ENCODE data around the gene ACVR1B.
A peak's percentile ranks its signal among the peaks of the same experiment; 100 is the strongest.

Gene ACVR1B

DNA sequence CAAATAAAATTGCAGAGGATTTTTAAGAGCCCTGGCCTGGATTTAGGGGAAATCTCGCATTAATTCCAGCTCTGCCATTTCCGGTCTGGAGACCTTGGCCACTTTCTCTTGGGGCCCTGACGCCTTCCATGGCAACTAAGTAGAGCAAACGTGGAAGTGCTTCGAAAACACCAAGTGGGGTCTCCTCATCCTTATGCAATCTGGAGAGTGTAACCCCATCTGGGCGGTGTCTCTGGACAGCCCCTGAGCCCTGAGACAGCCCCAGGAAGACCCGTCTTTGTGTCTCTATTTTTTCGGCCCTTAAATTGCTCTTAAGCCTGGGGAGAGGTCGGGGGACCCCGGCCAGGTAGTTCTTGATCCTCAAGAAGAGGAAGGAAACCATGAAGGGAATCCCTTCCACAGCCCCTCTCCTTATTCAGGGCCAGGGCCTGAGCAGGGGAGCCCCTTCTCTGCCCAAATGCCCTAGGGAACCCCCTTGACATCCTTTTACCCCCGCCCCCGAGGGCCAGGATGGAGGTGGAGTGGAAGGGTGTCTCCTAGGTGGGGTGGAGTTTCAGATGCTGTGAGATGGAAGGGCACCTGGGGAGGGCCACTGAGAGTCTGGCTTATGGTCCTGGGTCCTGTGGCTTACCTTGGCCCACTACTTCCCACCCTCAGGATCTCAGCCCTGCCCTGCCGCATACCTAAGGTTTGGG lies 82.1 kb downstream of the ACVR1B start:
- H3K27ac ChIP-seq, result peak overlapping the region; percentile 63

DNA sequence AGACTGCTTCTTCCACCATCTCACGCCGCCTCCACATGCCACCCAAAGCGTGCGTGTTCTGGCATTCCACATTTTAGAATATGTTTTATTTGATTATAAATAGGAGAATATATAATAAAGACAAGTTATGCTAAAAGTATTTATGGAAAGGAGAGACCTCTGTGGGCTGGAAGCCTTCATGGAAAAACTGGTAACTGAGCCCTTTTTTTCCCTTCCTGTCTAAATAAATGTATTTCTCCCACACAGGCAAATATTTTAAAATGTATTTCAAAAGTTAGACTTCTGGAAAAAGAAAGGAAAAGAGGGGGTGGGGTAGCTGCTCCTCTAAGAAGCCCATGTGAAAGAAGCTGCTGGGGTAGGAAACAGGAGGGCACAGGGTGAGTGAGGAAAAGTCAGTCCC lies 83.7 kb downstream of the ACVR1B start:
- DNase-seq (ENCODE audit: low spot score), result no peak
- ChIA-PET CTCF (no interaction called here), POLR2A (ENCODE audit: low non-redundant PET) (no interaction called here)
- TF ChIP-seq, protein P1, sequence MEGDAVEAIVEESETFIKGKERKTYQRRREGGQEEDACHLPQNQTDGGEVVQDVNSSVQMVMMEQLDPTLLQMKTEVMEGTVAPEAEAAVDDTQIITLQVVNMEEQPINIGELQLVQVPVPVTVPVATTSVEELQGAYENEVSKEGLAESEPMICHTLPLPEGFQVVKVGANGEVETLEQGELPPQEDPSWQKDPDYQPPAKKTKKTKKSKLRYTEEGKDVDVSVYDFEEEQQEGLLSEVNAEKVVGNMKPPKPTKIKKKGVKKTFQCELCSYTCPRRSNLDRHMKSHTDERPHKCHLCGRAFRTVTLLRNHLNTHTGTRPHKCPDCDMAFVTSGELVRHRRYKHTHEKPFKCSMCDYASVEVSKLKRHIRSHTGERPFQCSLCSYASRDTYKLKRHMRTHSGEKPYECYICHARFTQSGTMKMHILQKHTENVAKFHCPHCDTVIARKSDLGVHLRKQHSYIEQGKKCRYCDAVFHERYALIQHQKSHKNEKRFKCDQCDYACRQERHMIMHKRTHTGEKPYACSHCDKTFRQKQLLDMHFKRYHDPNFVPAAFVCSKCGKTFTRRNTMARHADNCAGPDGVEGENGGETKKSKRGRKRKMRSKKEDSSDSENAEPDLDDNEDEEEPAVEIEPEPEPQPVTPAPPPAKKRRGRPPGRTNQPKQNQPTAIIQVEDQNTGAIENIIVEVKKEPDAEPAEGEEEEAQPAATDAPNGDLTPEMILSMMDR (conservative IDR thresholded peaks at IDR 0.05; ENCODE audit: low read depth), result no peak
- no peak overlapping the region for H3K27ac ChIP-seq

More for the DNA sequence above, 82.1 kb downstream of the ACVR1B start:
- no peak for DNase-seq (ENCODE audit: low spot score)
- ChIA-PET POLR2A (ENCODE audit: low non-redundant PET) (no interaction called here), CTCF (interaction anchor here (0.8 to 2.1 kb wide), 3 partner anchors 10 to 49 kb away, joined by 3 to 7 read pairs (median 5); no protein-coding TSS in a partner anchor)
- TF ChIP-seq, protein P1 (conservative IDR thresholded peaks at IDR 0.05; ENCODE audit: low read depth), result no peak

DNA sequence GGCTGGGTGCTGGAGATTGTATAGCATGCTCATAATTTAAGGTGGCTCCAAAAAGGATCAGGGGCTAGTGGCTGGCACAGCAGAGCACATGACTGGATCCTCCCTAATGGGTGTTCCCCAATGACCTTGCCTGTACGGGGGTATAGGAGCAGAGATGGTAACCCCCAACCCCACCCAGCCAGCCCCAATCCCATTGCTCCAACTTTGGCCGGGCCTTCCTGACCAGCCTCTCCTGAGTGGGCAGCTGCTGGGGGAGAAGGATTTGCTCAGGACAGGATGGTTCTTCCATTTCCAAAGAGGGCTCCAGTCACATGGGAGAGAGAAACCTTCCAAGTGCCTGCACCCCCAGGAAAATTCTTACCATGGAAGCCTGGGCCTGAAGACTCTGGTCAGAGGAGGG lies 84.4 kb downstream of the ACVR1B start:
- CTCF ChIA-PET, result no interaction called here
- DNase-seq (ENCODE audit: low spot score), result no peak
- POLR2A ChIA-PET (ENCODE audit: low non-redundant PET), result no interaction called here
- TF ChIP-seq, protein P1 (conservative IDR thresholded peaks at IDR 0.05; ENCODE audit: low read depth), result no peak
- peak overlapping the region; percentile 51; the same call in 1 of the 2 replicates for H3K27ac ChIP-seq

DNA sequence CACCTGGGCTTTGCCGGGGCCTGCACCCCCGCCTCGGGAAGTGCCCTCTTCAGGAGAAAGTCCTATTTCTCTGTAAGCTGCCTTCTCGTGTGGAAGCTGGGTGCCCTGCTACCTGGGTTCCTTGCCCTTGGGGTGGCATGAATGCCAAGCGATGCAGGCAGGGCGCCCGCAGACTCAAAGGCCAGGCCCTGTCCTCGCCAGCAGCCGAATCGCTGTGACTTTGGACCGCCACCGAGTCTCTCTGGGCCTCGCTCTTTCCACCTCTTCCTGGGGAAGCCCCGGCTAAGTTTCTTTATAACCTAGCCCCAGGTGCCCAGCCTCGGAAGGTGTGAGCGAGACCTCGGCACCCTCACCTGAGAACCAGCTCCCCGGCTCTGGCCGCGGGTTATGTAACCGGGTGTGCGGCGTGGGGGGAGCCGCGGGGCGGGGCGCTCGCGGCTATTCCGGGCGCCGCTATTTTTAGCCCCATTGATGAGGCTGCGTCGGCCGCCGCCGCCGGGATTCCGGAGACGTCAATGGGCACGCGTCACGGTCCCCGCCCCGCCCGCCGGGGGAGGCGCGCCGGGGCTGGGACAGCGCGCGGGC lies 85.2 kb downstream of the ACVR1B start:
- TF ChIP-seq, protein P1 (conservative IDR thresholded peaks at IDR 0.05; ENCODE audit: low read depth), result no peak
- DNase-seq (ENCODE audit: low spot score), result peak; percentile 72
- H3K27ac ChIP-seq, result peak overlapping the region; percentile 51
- POLR2A ChIA-PET (ENCODE audit: low non-redundant PET), result no interaction called here
- CTCF ChIA-PET, result interaction anchor here (3.1 kb wide), 1 partner anchor 11 kb away, joined by 13 read pairs; no protein-coding TSS in a partner anchor

DNA sequence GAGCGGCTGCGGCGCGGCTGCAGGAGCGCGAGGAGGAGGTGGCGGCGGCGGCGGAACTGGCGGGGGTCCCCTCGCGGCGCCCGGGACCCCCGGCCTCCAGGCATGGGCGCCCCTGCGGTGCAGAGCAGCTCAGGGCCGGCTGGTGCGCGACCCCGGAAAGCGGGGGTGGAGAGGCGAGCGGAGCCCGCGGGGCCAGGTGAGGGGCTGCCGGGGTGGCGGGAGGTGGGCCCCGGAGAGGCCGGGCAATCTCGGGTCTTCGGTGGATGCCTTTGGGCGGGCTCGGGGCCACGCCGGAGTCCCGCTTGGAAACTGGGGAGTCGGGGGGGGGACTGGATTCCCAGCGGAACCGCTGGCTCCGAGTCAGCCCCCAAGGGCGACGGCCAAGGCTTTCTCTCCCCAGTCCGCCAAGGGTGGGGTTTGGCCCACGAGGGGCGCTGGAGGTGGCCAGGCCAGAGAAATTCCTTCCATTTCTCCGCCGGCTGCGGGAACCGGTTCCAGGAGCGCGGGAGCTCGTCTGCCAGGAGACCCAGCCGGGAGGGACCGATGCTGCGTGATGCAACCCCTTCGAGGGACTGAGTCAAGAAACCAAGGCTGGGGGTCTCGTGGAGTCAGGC lies 85.9 kb downstream of the ACVR1B start:
- CTCF ChIA-PET, result interaction anchor here (3.1 kb wide), 1 partner anchor 12 kb away, joined by 13 read pairs; no protein-coding TSS in a partner anchor
- POLR2A ChIA-PET (ENCODE audit: low non-redundant PET), result no interaction called here
- TF ChIP-seq, protein P1 (conservative IDR thresholded peaks at IDR 0.05; ENCODE audit: low read depth), result no peak
- DNase-seq (ENCODE audit: low spot score), result no peak
- 0 out of 2 replicates have a peak overlapping the region, but pooled peaks have one; percentile 51 for H3K27ac ChIP-seq

DNA sequence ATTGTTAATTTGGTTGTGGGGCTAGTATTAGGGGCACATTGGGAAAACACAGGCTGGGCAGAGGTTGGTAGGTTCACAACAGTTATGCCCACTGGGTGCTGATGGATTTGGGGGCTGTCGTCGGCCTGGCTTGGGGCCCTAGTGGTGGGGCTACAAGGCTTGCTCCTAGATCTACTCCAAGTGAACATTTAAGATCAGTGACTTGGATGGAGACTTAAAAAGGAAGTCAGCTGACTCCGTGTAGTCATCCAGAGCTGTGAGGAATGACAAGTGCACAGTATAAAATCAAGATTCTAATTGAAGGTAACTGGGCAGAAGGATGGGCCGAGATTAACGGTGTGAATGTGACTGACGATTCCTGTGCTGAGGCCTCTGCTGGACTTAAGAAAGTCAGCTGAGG lies 86.9 kb downstream of the ACVR1B start:
- CTCF ChIA-PET, result interaction anchor here (1.1 to 3.1 kb wide), 2 partner anchors 13 to 15 kb away, joined by 3 to 13 read pairs; no protein-coding TSS in a partner anchor
- no peak overlapping the region for H3K27ac ChIP-seq
- POLR2A ChIA-PET (ENCODE audit: low non-redundant PET), result no interaction called here
- no peak for DNase-seq (ENCODE audit: low spot score)
- TF ChIP-seq, protein P1 (conservative IDR thresholded peaks at IDR 0.05; ENCODE audit: low read depth), result no peak
